Adipocyte (in vitro differentiated cells): Measurements from ENCODE around the gene KRTAP10-8.
"Not testable (repeated sequence)": the region's sequence is repeated elsewhere in the genome, so short reads cannot be mapped to it uniquely, and the experiment has no call there.

Source experiments
- DNase-seq: peaks from one replicate; pipeline ENCODE4 v3.0.0-alpha.2; 2015; ENCODE audit warnings: low read depth
- H3K27me3 ChIP-seq: replicated peaks from 2 replicates; pipeline ENCODE4 v1.7.0; 2013; ENCODE audit warnings: mild to moderate bottlenecking, low read length, moderate library complexity; ENCODE audit not compliant: control insufficient read depth, insufficient read depth
- H3K36me3 ChIP-seq: 2 replicates; pipeline ENCODE4 v1.7.0; 2013; ENCODE audit warnings: low read length, mild to moderate bottlenecking, moderate library complexity; ENCODE audit not compliant: control insufficient read depth, insufficient read depth, severe bottlenecking
- H3K4me1 ChIP-seq: 2 replicates; pipeline ENCODE4 v1.7.0; 2013; ENCODE audit warnings: mild to moderate bottlenecking, low read length, moderate library complexity; ENCODE audit not compliant: control insufficient read depth, insufficient read depth
- H3K4me3 ChIP-seq: 2 replicates; pipeline ENCODE4 v1.7.0; 2013; ENCODE audit warnings: mild to moderate bottlenecking, low read length, moderate library complexity
- H3K9ac ChIP-seq: 2 replicates; pipeline ENCODE4 v1.7.0; 2013; ENCODE audit warnings: mild to moderate bottlenecking, low read length, moderate library complexity
- H3K9me3 ChIP-seq: 2 replicates; pipeline ENCODE4 v1.7.0; 2013; ENCODE audit warnings: mild to moderate bottlenecking, low read length, moderate library complexity; ENCODE audit not compliant: control insufficient read depth

KRTAP10-8 gene

GRCh38 chr21:44571844-44572782 lies 39.8 kb upstream of the KRTAP10-8 start:
- Histone ChIP-seq H3K9ac (no peak overlapping the region), H3K9me3 (peaks cover 23% of the 10 kb centered on the region), H3K27me3 (peaks cover 7% of the 10 kb centered on the region), H3K36me3 (no peaks in the 10 kb centered on the region), H3K4me1 (no peaks in the 10 kb centered on the region), H3K4me3 (no peak overlapping the region)
- DNase-seq: no peak

GRCh38 chr21:44572959-44573583 lies 38.8 kb upstream of the KRTAP10-8 start:
- no peak overlapping the region for H3K4me3 ChIP-seq
- H3K4me1 ChIP-seq: no peaks in the 10 kb centered on the region
- peaks cover 27% of the 10 kb centered on the region for H3K9me3 ChIP-seq
- peaks cover 7% of the 10 kb centered on the region for H3K27me3 ChIP-seq
- no peak overlapping the region for H3K9ac ChIP-seq
- DNase-seq: no peak
- H3K36me3 ChIP-seq: no peaks in the 10 kb centered on the region

- H3K4me3 ChIP-seq, H3K36me3 ChIP-seq, DNase-seq, H3K27me3 ChIP-seq, H3K4me1 ChIP-seq, H3K9ac ChIP-seq: not testable (repeated sequence)
- peaks cover 27% of the 10 kb centered on the region for H3K9me3 ChIP-seq
Measured at GRCh38 chr21:44573630-44574456, 38.0 kb upstream of the KRTAP10-8 start, which contains the start of gene KRTAP10-4. KRTAP10-4 (plus strand) TSS chr21:44573729; CDS start chr21:44573759, 30 bp downstream.

GRCh38 chr21:44574457-44575306 lies 37.2 kb upstream of the KRTAP10-8 start:
- Histone ChIP-seq H3K9ac (no peak overlapping the region), H3K9me3 (peaks cover 27% of the 10 kb centered on the region), H3K27me3 (peaks cover 2% of the 10 kb centered on the region), H3K36me3 (no peaks in the 10 kb centered on the region), H3K4me3 (no peak overlapping the region), H3K4me1 (no peaks in the 10 kb centered on the region)
- no peak for DNase-seq

- Histone ChIP-seq H3K36me3 (no peaks in the 10 kb centered on the region), H3K27me3 (no peaks in the 10 kb centered on the region), H3K4me3 (no peak overlapping the region), H3K9me3 (peaks cover 27% of the 10 kb centered on the region), H3K4me1 (no peaks in the 10 kb centered on the region), H3K9ac (no peak overlapping the region)
- no peak for DNase-seq
Measured at GRCh38 chr21:44575307-44576024, 36.4 kb upstream of the KRTAP10-8 start.

- no peaks in the 10 kb centered on the region for H3K4me1 ChIP-seq
- H3K9ac ChIP-seq: no peak overlapping the region
- H3K9me3 ChIP-seq: peaks cover 31% of the 10 kb centered on the region
- H3K4me3 ChIP-seq: no peak overlapping the region
- no peaks in the 10 kb centered on the region for H3K27me3 ChIP-seq
- no peaks in the 10 kb centered on the region for H3K36me3 ChIP-seq
- no peak for DNase-seq
Measured at GRCh38 chr21:44576025-44576420, 35.9 kb upstream of the KRTAP10-8 start.

GRCh38 chr21:44578371-44579055 lies 33.4 kb upstream of the KRTAP10-8 start:
- no peak overlapping the region for H3K4me3 ChIP-seq
- no peaks in the 10 kb centered on the region for H3K4me1 ChIP-seq
- H3K9ac ChIP-seq: no peak overlapping the region
- H3K27me3 ChIP-seq: no peaks in the 10 kb centered on the region
- no peaks in the 10 kb centered on the region for H3K36me3 ChIP-seq
- no peak for DNase-seq
- peaks cover 37% of the 10 kb centered on the region for H3K9me3 ChIP-seq

- no peak overlapping the region for H3K4me3 ChIP-seq
- no peak for DNase-seq
- peaks cover 37% of the 10 kb centered on the region for H3K9me3 ChIP-seq
- H3K36me3 ChIP-seq: no peaks in the 10 kb centered on the region
- no peak overlapping the region for H3K9ac ChIP-seq
- H3K27me3 ChIP-seq: no peaks in the 10 kb centered on the region
- H3K4me1 ChIP-seq: no peaks in the 10 kb centered on the region
Measured at GRCh38 chr21:44579056-44579832, 32.6 kb upstream of the KRTAP10-8 start.

- H3K4me3 ChIP-seq: no peak overlapping the region
- H3K36me3 ChIP-seq: no peaks in the 10 kb centered on the region
- no peaks in the 10 kb centered on the region for H3K27me3 ChIP-seq
- no peak for DNase-seq
- H3K4me1 ChIP-seq: no peaks in the 10 kb centered on the region
- H3K9ac ChIP-seq: no peak overlapping the region
- peaks cover 37% of the 10 kb centered on the region for H3K9me3 ChIP-seq
Measured at GRCh38 chr21:44579833-44580144, 32.1 kb upstream of the KRTAP10-8 start.
